ENCODE data around the gene NRG2.

DNA sequence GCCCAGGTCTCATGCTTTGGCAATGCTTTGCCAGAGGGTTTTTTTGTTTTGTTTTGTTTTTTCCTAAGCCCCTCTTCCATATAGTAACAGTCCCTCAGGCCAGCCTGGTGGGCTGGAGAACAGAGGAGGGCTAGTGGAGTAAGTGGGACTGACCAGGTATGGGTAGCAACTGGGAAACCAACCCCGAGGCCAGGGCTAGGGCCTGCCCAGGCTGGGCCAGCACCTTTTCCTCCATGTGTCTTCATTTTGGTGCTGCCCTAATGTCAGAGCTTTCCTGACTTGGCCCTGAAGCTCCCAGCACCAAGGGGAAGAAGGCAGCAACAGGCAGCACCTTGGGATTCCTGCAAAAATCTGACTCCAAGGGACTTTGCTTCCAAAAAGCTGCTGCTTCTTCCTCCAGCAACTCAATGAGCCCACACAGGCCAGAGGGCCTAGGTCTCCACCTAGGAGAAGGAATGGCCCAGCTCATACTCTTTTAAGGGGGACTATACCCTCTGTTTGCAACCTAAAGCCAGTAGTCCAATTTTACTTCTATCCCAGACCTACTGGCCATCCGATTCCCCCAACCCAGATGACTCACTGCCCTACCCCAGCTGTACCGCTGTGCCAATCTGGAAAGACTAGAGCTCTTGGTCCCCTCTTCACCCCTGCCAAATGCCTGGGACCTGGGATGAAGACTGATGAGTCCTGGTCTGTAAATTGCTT is 142.4 kb downstream of the NRG2 start:
- TF ChIP-seq, protein P1, sequence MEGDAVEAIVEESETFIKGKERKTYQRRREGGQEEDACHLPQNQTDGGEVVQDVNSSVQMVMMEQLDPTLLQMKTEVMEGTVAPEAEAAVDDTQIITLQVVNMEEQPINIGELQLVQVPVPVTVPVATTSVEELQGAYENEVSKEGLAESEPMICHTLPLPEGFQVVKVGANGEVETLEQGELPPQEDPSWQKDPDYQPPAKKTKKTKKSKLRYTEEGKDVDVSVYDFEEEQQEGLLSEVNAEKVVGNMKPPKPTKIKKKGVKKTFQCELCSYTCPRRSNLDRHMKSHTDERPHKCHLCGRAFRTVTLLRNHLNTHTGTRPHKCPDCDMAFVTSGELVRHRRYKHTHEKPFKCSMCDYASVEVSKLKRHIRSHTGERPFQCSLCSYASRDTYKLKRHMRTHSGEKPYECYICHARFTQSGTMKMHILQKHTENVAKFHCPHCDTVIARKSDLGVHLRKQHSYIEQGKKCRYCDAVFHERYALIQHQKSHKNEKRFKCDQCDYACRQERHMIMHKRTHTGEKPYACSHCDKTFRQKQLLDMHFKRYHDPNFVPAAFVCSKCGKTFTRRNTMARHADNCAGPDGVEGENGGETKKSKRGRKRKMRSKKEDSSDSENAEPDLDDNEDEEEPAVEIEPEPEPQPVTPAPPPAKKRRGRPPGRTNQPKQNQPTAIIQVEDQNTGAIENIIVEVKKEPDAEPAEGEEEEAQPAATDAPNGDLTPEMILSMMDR (IDR thresholded peaks at IDR 0.05) = no peak
- no peak for TF ChIP-seq POLR2AphosphoS5 (IDR thresholded peaks at IDR 0.05)

Data from breast epithelium (tissue), 3 donors.